Measurements from ENCODE around the gene COPS6.
A peak's percentile ranks its signal among the peaks of the same experiment; 100 is the strongest.

The COPS6 gene

DNA sequence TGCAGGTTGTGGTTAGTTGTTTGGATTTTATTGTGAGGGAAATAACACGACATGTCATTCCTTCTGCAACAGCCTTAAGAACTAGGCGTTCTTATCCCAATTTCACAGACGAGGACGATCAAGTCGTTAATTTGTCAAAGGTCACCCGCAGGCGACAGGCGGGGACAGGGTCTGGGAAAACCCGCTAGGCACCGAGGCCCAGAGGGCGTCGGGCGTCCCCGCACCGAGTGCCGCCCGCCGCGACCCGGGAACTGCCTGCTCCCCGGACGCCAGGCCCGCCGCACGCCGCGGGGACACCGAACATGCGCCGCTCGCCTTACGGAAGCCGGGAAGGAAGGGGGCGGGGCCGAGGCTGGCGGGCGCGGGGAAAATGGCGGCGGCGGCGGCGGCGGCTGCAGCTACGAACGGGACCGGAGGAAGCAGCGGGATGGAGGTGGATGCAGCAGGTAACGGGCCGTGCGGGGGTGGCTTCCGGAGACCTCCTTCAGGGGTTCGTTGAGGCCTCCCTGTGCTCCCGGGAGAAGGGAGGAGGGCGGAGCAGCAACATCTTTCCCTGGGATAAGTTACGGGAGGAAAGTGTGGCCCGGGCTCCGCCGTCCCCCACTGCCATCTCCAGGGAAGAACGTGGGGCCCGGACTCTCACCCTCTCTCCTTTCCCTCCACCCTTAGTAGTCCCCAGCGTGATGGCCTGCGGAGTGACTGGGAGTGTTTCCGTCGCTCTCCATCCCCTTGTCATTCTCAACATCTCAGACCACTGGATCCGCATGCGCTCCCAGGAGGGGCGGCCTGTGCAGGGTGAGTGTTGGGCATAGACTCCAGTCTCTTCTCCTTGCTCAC is at the start of gene COPS6:
COPS6 (plus strand) TSS at position 349 of the 837 bp plus-strand sequence; CDS start at position 371, 22 bp downstream.
- TF ChIP-seq, protein P1, sequence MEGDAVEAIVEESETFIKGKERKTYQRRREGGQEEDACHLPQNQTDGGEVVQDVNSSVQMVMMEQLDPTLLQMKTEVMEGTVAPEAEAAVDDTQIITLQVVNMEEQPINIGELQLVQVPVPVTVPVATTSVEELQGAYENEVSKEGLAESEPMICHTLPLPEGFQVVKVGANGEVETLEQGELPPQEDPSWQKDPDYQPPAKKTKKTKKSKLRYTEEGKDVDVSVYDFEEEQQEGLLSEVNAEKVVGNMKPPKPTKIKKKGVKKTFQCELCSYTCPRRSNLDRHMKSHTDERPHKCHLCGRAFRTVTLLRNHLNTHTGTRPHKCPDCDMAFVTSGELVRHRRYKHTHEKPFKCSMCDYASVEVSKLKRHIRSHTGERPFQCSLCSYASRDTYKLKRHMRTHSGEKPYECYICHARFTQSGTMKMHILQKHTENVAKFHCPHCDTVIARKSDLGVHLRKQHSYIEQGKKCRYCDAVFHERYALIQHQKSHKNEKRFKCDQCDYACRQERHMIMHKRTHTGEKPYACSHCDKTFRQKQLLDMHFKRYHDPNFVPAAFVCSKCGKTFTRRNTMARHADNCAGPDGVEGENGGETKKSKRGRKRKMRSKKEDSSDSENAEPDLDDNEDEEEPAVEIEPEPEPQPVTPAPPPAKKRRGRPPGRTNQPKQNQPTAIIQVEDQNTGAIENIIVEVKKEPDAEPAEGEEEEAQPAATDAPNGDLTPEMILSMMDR (IDR thresholded peaks at IDR 0.05; ENCODE audit: extremely low read depth, missing control alignments) = no peak
- DNase-seq (ENCODE audit: low spot score) = peak; percentile 91

DNA sequence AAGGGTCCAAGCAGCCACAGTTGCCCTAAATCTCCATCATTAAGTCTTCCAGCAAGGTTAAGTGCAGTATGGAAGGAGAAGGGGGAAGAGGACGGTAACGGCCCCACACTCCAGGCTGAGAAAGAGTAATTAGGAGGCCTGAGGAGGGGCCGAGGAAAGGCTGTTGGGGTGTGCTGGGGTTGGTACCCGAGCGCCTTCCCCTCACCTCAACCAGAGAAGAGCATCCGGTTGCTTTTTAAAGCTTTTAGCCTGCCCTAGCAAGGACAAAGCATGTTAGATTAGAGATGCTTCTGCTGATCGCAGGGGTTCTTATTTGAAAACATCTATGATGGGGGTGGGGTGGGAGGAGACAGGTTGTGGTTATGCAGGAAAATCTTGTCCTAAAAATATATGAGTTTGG is 48.2 kb upstream of the COPS6 start:
- DNase-seq (ENCODE audit: low spot score) = no peak
- TF ChIP-seq, protein P1 (IDR thresholded peaks at IDR 0.05; ENCODE audit: extremely low read depth, missing control alignments) = no peak

DNA sequence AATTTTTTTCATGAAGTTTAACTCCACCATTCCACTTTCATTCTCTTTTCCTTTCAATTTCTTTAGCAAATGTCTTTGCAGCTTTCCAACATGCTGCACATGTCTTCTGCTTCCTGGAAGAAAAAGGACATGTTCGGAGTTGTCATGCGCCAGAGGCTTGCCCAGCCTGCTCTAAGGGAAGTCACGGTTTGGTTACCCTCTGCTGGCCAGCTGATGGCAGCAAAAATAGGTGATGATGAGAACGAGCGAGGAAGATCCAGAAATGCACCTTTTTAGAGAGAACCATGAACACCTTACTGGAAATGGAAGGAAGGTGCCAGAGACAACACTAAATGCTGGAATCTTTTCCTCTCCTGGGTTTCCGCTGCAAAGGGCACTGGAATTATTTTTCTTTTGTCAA is 44.1 kb upstream of the COPS6 start:
- TF ChIP-seq, protein P1 (IDR thresholded peaks at IDR 0.05; ENCODE audit: extremely low read depth, missing control alignments) = peak; percentile 20
- peak; percentile 30 for DNase-seq (ENCODE audit: low spot score)

DNA sequence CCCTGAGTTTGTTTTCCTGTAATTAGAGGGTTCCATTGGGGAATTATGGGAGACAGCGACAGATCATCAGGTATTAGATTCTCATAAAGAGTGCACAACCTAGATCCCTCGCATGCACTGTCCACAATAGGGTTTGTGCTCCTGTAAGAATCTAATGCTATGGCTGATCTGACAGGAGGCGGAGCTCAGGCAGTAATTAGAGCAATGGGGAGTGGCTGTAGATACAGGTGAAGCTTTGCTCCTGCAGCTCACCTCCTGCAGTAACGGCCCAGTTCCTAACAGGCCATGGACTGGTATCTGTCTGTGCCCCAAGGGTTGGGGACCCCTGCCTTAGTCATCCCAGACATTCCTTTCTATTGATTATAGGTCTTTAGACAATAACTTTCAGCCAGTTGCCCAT is 40.1 kb upstream of the COPS6 start:
- no peak for DNase-seq (ENCODE audit: low spot score)
- TF ChIP-seq, protein P1 (IDR thresholded peaks at IDR 0.05; ENCODE audit: extremely low read depth, missing control alignments) = no peak

DNA sequence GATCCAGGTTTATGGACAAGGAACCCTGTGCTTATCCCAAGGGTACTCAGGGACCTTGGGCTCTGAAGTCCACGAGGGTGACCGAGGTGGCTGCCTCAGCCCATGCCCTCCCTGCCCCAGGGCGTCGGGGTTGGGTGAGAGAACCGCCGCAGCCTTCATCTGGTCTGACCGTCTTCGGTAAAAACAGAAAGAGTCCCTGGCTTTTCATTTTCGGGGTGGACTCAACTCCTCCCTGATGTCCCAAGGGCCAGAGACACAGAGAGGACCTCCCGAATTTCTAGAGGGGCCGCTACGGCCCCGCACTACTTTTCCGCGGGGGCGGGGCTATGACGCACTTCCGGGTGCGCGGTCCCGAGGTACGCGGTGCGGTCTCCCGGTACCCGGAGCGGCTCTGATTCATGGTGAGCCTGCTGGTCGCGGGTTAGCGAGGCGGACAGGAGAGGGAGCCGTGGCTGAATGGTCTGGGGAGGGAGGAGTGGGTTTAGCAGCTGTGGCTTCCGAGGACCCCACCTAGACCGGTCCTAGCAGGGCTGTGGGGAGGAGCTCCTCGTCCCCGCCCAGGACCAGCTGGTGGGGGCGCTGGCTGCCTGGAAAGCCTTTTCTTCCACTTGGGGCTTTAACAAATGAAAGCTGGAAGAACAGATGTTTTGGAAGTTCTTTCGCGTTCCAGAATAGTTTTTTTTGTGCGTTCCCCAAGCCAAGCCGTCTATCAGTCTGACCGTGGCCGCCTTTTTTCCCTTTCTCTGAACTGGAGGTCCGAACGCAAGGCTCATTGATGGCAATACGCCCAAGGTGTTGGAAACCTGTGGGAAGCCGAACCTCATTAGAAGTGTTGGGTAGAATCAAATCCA is 39.1 kb upstream of the COPS6 start, which contains the start of gene ZSCAN21:
ZSCAN21 (plus strand) TSS at position 334 of the 851 bp plus-strand sequence. CDS start 7,233 bp downstream, outside the sequence.
- peak; percentile 84 for DNase-seq (ENCODE audit: low spot score)

DNA sequence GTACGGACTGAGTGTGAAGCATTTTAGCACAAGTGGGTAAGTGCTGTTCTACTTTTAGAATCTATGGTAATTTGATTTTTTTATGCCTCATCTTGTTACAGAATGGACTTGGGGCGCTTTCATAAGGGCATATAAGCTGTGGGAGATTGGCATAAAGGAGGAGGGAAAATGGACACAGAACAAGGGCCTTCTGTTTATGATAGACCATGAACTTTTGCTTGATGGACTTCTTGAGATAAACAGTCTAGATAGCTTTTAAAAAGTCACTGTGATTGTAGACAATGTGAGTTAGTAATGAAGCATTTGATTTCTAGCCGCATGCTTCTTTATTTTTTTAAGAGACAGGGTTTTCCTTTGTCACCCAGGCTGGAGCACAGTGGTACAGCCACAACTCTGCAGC is 37.2 kb upstream of the COPS6 start:
- DNase-seq (ENCODE audit: low spot score) = no peak
- TF ChIP-seq, protein P1 (IDR thresholded peaks at IDR 0.05; ENCODE audit: extremely low read depth, missing control alignments) = no peak

More for the DNA sequence above, 39.1 kb upstream of the COPS6 start, which contains the start of gene ZSCAN21:
- TF ChIP-seq, protein P1 (IDR thresholded peaks at IDR 0.05; ENCODE audit: extremely low read depth, missing control alignments) = no peak
